ENCODE measurements around the gene SRSF3.
"Not testable (repeated sequence)": the region's sequence is repeated elsewhere in the genome, so short reads cannot be mapped to it uniquely, and the experiment has no call there.

- TF ChIP-seq CTCF (conservative IDR thresholded peaks at IDR 0.05 in 1 of 2, IDR thresholded peaks at IDR 0.05 in 1 of 2; ENCODE audit: extremely low read depth in 1 of 2, insufficient read depth in 1 of 2, low read depth in 1 of 2, low read length in 2 of 2); EZH2 (IDR thresholded peaks at IDR 0.05; ENCODE audit: borderline replicate concordance, low read length): not testable (repeated sequence)
Measured at GRCh38 chr6:36589025-36589400, 5.1 kb upstream of the SRSF3 start.

Measured in mammary epithelial cell (primary cell).